ENCODE measurements around the gene TRAF1. TPM values are rescaled to one million over a fixed set of nuclear protein-coding genes. Genes with fewer than 3 reads are reported as not detected.

Gene TRAF1
- total RNA-seq, 5 donors from 2014 or later (not counting 1 experiment from before 2014, with no cell fraction given): 67.6 to 170 (median 157) TPM

DNA sequence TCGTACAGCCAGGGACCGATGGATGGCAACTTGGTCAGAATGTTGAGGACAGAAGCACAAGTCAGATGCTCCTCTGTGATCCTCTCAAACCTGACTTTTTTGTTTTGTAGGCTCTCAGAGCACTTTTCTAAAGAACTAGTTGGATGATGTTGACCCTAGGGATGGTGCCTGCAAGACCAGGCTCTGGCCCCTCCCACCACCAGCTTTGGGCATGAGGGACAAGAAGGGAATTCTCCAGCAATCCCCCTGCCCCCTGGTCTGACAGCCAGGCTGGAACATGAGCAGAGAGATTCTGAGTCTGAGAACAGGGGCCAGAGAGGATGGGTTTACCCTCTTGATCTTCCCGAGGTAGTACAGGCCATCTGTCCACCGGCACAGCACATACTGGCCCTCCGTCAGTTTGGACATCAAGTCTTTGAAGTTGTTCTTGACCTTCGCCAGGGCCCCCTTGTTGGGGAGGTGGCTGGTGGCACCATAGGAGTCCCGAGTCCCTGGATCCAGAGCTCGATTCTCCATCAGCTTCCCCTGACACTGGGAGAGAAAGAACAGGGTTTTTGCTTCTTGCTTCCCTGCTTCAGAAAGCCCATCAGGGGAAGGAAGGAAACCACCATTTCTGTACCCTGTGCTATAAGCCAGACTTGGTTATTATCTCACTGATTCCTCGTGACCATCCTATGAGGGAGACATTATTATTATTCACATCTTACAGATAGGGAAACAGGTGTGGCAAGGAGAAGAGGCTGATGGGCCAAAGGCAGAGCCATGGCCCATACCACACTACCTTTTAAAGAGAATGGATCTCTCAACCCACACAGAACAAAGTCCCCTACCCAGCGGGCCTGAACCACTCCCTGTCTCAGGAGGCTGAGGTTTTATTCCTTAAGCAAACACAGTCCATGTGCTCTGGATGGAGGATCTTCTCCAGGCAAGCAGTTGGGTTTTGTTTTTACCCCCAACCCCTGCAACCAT is 52.1 kb downstream of the TRAF1 start:
- 89% methylated on average over 5 of the region's 10 CpGs for WGBS (ENCODE audit: insufficient coverage)
- Histone ChIP-seq H3K4me3 (ENCODE audit: control insufficient read depth in 1 of 2, extremely low read depth in 1 of 2, low read length in 1 of 2) (no peak overlapping the region), H3K36me3 (ENCODE audit: control insufficient read depth in 2 of 2, extremely low read depth in 1 of 2, insufficient read depth in 1 of 2, low read length in 1 of 2) (peaks cover 0 to 32% of the 10 kb centered on the region in 2 donors), H3K27me3 (replicated peaks in 1 of 2; ENCODE audit: control insufficient read depth in 2 of 2, extremely low read depth in 1 of 2, insufficient read depth in 2 of 2, low read length in 1 of 2) (no peaks in the 10 kb centered on the region), H3K9me3 (no peaks in the 10 kb centered on the region), H3K27ac (ENCODE audit: low read length) (peak overlapping the region; percentile 14), H3K4me1 (ENCODE audit: control insufficient read depth in 1 of 2, extremely low read depth in 1 of 2, insufficient read depth in 2 of 2, low read length in 2 of 2) (peaks cover 24 to 60% of the 10 kb centered on the region in 2 experiments)
- Mint-ChIP-seq H3K27ac (peak overlapping the region; percentile 84 to 90), H3K4me3 (peak overlapping the region in 1 of 3 donors; percentile 86), H3K36me3 (peaks cover 29% of the 10 kb centered on the region), H3K4me1 (peaks cover 61 to 69% (median 65%) of the 10 kb centered on the region in 3 donors), H3K27me3 (no peaks in the 10 kb centered on the region), H3K9me3 (no peaks in the 10 kb centered on the region)
- no peak for ATAC-seq (replicated peaks in 1 of 4)
- POLR2A ChIA-PET: no interaction called here
- peak in 1 of 35 experiments; percentile 24 for DNase-seq
- CTCF ChIA-PET: interaction anchor here in 1 of 2 donors (0.5 to 2.4 kb wide), 3 partner anchors 9 to 57 kb away, joined by 3 to 6 read pairs (median 6); no protein-coding TSS in a partner anchor

DNA sequence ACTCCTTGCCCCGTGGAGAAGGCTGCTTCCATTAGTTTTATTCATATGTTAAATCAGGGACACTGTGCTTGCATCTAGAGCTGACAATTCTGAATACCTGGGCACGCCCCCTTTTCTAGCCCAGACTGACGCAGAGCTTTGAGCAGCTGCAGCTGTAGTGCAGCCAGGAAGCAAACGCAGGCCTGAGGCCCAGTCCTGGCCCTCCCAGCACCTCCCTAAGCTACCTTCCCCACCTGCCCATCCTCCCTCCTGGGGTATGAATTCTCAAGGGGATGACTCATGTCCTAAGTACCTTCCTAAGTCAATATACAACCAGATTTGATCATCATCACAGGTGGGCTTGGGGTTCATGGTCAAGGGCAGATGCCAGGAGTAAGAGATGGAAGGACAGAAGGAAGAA is 53.1 kb downstream of the TRAF1 start:
- Mint-ChIP-seq H3K4me1 (peaks cover 57 to 65% (median 61%) of the 10 kb centered on the region in 3 donors), H3K36me3 (peaks cover 29% of the 10 kb centered on the region)
- H3K4me3 ChIP-seq (ENCODE audit: control insufficient read depth in 1 of 2, extremely low read depth in 1 of 2, low read length in 1 of 2): no peak overlapping the region

DNA sequence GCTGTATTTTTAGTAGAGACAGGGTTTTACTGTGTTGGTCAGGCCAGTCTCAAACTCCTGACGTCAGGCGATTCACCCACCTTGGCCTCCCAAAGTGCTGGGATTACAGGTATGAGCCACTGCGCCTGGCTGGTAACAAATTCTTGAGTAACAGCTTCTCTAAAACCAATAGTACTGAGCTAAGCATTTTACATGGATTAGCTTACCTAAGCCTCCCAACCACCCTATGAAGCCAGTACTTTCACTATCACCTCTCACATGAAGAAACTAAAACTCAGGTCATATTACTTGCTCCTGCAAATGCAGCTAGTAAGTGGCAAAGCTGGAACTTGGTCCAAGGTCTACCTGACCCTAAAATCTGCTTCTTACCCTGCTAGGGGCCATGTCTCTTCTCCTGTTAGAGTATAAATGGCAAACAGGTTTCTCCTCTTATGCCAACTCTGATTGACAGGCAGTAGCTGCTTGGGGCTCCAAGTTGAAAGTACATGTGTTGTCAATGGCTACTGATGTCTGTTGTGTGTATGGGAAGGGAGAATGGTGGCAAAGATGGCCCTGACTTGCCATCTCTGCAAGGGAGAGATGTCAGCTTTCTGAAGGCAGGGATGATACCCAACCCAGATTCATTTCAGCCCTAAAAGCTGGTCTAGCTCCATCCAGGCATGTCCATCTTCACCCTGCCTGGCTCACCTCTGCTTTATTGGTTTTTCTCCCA is 53.6 kb downstream of the TRAF1 start:
- H3K4me3 ChIP-seq (ENCODE audit: control insufficient read depth in 1 of 2, extremely low read depth in 1 of 2, low read length in 1 of 2): no peak overlapping the region
- no peak for ATAC-seq (replicated peaks in 1 of 4)
- H3K27ac ChIP-seq (ENCODE audit: low read length): peak overlapping the region; percentile 14
- Mint-ChIP-seq H3K27ac (peak overlapping the region; percentile 84 to 90), H3K9me3 (no peaks in the 10 kb centered on the region), H3K4me1 (peaks cover 56 to 65% (median 61%) of the 10 kb centered on the region in 3 donors), H3K36me3 (peaks cover 33% of the 10 kb centered on the region), H3K27me3 (no peaks in the 10 kb centered on the region), H3K4me3 (no peak overlapping the region)
- peak in 1 of 35 experiments; percentile 29 for DNase-seq
- no peaks in the 10 kb centered on the region for H3K9me3 ChIP-seq
- H3K36me3 ChIP-seq (ENCODE audit: control insufficient read depth in 2 of 2, extremely low read depth in 1 of 2, insufficient read depth in 1 of 2, low read length in 1 of 2): peaks cover 0 to 32% of the 10 kb centered on the region in 2 donors
- ChIA-PET POLR2A (interaction anchor here (1.0 to 1.2 kb wide), 2 partner anchors 23 to 26 kb away, joined by 4 read pairs; no protein-coding TSS in a partner anchor), CTCF (interaction anchor here (0.6 to 1.9 kb wide), 7 partner anchors 19 to 322 kb away, joined by 3 to 8 read pairs (median 3); no protein-coding TSS in a partner anchor)
- H3K27me3 ChIP-seq (replicated peaks in 1 of 2; ENCODE audit: control insufficient read depth in 2 of 2, extremely low read depth in 1 of 2, insufficient read depth in 2 of 2, low read length in 1 of 2): no peaks in the 10 kb centered on the region
- WGBS (ENCODE audit: insufficient coverage): 67% methylated on average over 1 of the region's 3 CpGs
- H3K4me1 ChIP-seq (ENCODE audit: control insufficient read depth in 1 of 2, extremely low read depth in 1 of 2, insufficient read depth in 2 of 2, low read length in 2 of 2): peaks cover 13 to 59% of the 10 kb centered on the region in 2 experiments

More for the DNA sequence above, 53.1 kb downstream of the TRAF1 start:
- no peak overlapping the region for H3K4me3 Mint-ChIP-seq
- no peaks in the 10 kb centered on the region for H3K9me3 ChIP-seq
- POLR2A ChIA-PET: interaction anchor here (1.0 to 1.2 kb wide), 2 partner anchors 22 to 27 kb away, joined by 4 read pairs; no protein-coding TSS in a partner anchor
- peak overlapping the region; percentile 14 for H3K27ac ChIP-seq (ENCODE audit: low read length)
- no peaks in the 10 kb centered on the region for H3K27me3 ChIP-seq (replicated peaks in 1 of 2; ENCODE audit: control insufficient read depth in 2 of 2, extremely low read depth in 1 of 2, insufficient read depth in 2 of 2, low read length in 1 of 2)
- peak in 3 of 35 experiments; percentile 18 to 34 (median 27) for DNase-seq
- no peaks in the 10 kb centered on the region for H3K9me3 Mint-ChIP-seq
- CTCF ChIA-PET: interaction anchor here in 1 of 2 donors (1.1 to 1.9 kb wide), 3 partner anchors 48 to 64 kb away, joined by 3 to 8 read pairs (median 8); no protein-coding TSS in a partner anchor
- H3K27me3 Mint-ChIP-seq: no peaks in the 10 kb centered on the region
- H3K36me3 ChIP-seq (ENCODE audit: control insufficient read depth in 2 of 2, extremely low read depth in 1 of 2, insufficient read depth in 1 of 2, low read length in 1 of 2): peaks cover 0 to 32% of the 10 kb centered on the region in 2 donors
- ATAC-seq (replicated peaks in 1 of 4): no peak
- peak overlapping the region; percentile 84 to 90 for H3K27ac Mint-ChIP-seq
- H3K4me1 ChIP-seq (ENCODE audit: control insufficient read depth in 1 of 2, extremely low read depth in 1 of 2, insufficient read depth in 2 of 2, low read length in 2 of 2): peaks cover 17 to 59% of the 10 kb centered on the region in 2 experiments
- WGBS (ENCODE audit: insufficient coverage): 61% methylated on average over 4 of the region's 4 CpGs

DNA sequence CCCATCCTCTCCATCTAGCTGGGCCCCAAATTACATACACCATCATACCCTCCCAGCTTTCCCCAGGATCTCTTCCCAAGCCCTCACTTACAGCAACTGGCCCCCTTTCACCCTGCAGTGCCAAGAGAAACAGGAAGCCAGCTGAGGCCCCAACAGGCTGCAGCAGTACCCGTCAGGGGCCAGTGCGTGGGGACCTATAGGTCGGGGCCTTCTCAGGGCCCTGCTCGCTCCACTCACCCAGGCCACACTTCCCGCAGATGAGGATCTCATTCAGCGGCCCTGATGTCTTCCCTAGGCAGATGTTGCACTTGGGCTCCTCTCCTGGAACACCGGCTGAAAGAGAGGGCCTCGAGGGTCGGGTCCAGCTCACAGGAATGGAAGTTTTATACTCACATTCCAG is 56.4 kb downstream of the TRAF1 start:
- H3K27me3 ChIP-seq (replicated peaks in 1 of 2; ENCODE audit: control insufficient read depth in 2 of 2, extremely low read depth in 1 of 2, insufficient read depth in 2 of 2, low read length in 1 of 2): no peaks in the 10 kb centered on the region
- Mint-ChIP-seq H3K27me3 (no peaks in the 10 kb centered on the region), H3K4me3 (no peak overlapping the region), H3K36me3 (peaks cover 44% of the 10 kb centered on the region), H3K4me1 (peaks cover 43 to 54% (median 48%) of the 10 kb centered on the region in 3 donors), H3K27ac (peak overlapping the region; percentile 63 to 84), H3K9me3 (no peaks in the 10 kb centered on the region)
- ATAC-seq (replicated peaks in 1 of 4): no peak
- H3K4me1 ChIP-seq (ENCODE audit: control insufficient read depth in 1 of 2, extremely low read depth in 1 of 2, insufficient read depth in 2 of 2, low read length in 2 of 2): peaks cover 9 to 41% of the 10 kb centered on the region in 2 experiments
- no peak for DNase-seq
- WGBS (ENCODE audit: insufficient coverage): 89% methylated on average over 7 of the region's 9 CpGs
- ChIA-PET CTCF (interaction anchor here (0.7 to 3.9 kb wide), 3 partner anchors 62 to 171 kb away, joined by 4 to 39 read pairs (median 31); no protein-coding TSS in a partner anchor), POLR2A (interaction anchor here in 1 of 2 donors (0.7 kb wide), 1 partner anchor 61 kb away, joined by 3 read pairs; no protein-coding TSS in a partner anchor)
- peaks cover 10 to 51% of the 10 kb centered on the region in 2 donors for H3K36me3 ChIP-seq (ENCODE audit: control insufficient read depth in 2 of 2, extremely low read depth in 1 of 2, insufficient read depth in 1 of 2, low read length in 1 of 2)
- no peak overlapping the region for H3K4me3 ChIP-seq (ENCODE audit: control insufficient read depth in 1 of 2, extremely low read depth in 1 of 2, low read length in 1 of 2)
- peak overlapping the region; percentile 76 for H3K27ac ChIP-seq (ENCODE audit: low read length)
- H3K9me3 ChIP-seq: no peaks in the 10 kb centered on the region

DNA sequence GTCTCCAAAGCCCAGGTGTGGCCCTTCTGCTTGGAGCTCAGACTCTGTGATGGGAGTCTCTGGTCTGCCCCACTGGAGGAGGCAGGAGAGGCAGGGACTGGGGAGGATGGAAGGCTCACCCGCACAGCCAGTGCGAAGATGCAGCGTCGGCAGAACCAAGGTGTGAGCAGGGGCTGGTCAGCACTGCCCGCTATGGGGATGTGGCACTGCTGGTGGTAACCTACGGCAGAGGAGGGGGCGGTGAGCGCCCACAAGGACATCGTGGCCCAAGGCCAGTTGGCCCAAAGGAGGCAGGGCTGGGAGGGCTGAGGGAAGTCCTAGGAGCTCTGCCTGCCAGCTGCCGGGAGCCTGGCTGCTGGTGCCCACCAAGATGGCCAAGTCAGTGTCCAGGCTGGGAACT is 56.9 kb downstream of the TRAF1 start:
- no peak overlapping the region for H3K4me3 ChIP-seq (ENCODE audit: control insufficient read depth in 1 of 2, extremely low read depth in 1 of 2, low read length in 1 of 2)
- CTCF ChIA-PET: interaction anchor here (0.7 to 3.9 kb wide), 10 partner anchors 24 to 250 kb away, joined by 3 to 39 read pairs (median 4); no protein-coding TSS in a partner anchor
- ATAC-seq (replicated peaks in 1 of 4): no peak
- H3K9me3 Mint-ChIP-seq: no peaks in the 10 kb centered on the region
- peak overlapping the region; percentile 94 to 97 for H3K27ac Mint-ChIP-seq
- peak overlapping the region in 1 of 3 donors; percentile 79 for H3K4me3 Mint-ChIP-seq
- H3K36me3 Mint-ChIP-seq: peaks cover 47% of the 10 kb centered on the region
- H3K27ac ChIP-seq (ENCODE audit: low read length): peak overlapping the region; percentile 76
- 90% methylated on average over 8 of the region's 10 CpGs for WGBS (ENCODE audit: insufficient coverage)
- H3K4me1 ChIP-seq (ENCODE audit: control insufficient read depth in 1 of 2, extremely low read depth in 1 of 2, insufficient read depth in 2 of 2, low read length in 2 of 2): peaks cover 9 to 41% of the 10 kb centered on the region in 2 experiments
- H3K27me3 ChIP-seq (replicated peaks in 1 of 2; ENCODE audit: control insufficient read depth in 2 of 2, extremely low read depth in 1 of 2, insufficient read depth in 2 of 2, low read length in 1 of 2): no peaks in the 10 kb centered on the region
- peaks cover 38 to 52% (median 46%) of the 10 kb centered on the region in 3 donors for H3K4me1 Mint-ChIP-seq
- no peaks in the 10 kb centered on the region for H3K9me3 ChIP-seq
- H3K27me3 Mint-ChIP-seq: no peaks in the 10 kb centered on the region
- POLR2A ChIA-PET: interaction anchor here in 1 of 2 donors (0.5 to 1.9 kb wide), 2 partner anchors 62 to 292 kb away, joined by 9 to 11 read pairs; no protein-coding TSS in a partner anchor
- peaks cover 12 to 56% of the 10 kb centered on the region in 2 donors for H3K36me3 ChIP-seq (ENCODE audit: control insufficient read depth in 2 of 2, extremely low read depth in 1 of 2, insufficient read depth in 1 of 2, low read length in 1 of 2)
- DNase-seq: no peak
